ENCODE measurements around the gene LYZ.

Gene LYZ

DNA sequence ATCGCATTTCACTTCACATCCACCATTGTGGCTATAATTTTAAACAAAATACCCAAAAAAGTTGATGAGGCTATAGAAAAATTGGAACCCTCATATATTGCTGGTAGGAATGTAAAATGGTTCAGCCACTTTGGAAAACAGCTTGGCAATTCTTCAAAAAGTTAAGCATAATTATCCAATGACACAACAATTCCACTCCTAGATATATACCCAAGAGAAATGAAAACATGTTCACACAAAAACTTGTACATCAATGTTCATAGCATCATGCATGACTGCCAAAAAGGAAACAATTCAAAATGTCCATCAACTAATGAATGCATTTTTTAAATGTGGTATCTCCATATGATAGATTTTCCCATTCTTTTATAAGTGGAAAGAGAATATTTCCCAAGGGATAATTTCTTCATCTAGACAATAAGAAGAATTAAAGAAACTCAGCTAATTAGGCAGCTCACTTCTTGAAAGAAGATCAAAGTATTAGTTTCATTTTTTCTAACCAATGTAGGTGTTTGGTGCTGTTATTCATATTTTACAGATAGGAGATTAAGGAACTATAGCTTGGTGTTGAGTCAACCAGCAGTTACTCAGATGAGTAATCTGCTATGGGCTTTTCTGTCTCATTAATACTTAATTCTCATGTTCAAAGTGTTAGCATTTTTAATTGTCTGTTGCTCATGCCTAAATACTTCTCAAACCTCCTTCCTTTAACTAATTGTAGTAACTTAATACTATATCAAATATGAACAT is 44.2 kb downstream of the LYZ start:
- Histone ChIP-seq H3K27ac (ENCODE audit: low read length) (no peak overlapping the region), H3K4me3 (ENCODE audit: low read length) (no peak overlapping the region), H3K36me3 (ENCODE audit: insufficient read depth, low read depth, low read length) (peaks cover 47% of the 10 kb centered on the region), H3K27me3 (ENCODE audit: insufficient read depth, low read length) (no peaks in the 10 kb centered on the region), H3K4me1 (ENCODE audit: insufficient read depth, low read length) (no peaks in the 10 kb centered on the region), H3K9me3 (ENCODE audit: insufficient read depth, low read depth, low read length) (no peaks in the 10 kb centered on the region), H3K9ac (ENCODE audit: low read depth, low read length) (no peak overlapping the region)

DNA sequence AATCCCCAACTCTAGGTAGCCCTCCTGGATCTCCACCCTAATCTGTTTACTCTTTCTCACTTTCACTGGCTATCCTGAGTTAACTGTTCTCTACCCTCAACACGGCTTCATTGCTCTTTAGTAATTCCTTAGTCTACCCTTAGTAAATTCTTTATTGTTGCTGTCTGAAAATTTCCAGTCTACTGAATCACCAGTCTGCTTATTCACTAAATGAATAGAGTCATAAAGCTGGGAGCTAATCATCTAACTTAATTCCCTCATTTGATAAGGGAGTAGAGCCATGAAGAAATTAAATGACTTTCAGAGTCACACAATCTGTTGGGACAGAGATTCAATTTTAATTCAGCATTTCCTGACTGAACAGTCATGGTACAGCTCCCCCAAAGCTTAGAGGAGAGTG is 47.9 kb downstream of the LYZ start:
- Histone ChIP-seq H3K36me3 (ENCODE audit: insufficient read depth, low read depth, low read length) (peaks cover 31% of the 10 kb centered on the region), H3K4me1 (ENCODE audit: insufficient read depth, low read length) (no peaks in the 10 kb centered on the region), H3K9me3 (ENCODE audit: insufficient read depth, low read depth, low read length) (no peaks in the 10 kb centered on the region), H3K27ac (ENCODE audit: low read length) (no peak overlapping the region), H3K27me3 (ENCODE audit: insufficient read depth, low read length) (no peaks in the 10 kb centered on the region), H3K4me3 (ENCODE audit: low read length) (no peak overlapping the region), H3K9ac (ENCODE audit: low read depth, low read length) (no peak overlapping the region)

DNA sequence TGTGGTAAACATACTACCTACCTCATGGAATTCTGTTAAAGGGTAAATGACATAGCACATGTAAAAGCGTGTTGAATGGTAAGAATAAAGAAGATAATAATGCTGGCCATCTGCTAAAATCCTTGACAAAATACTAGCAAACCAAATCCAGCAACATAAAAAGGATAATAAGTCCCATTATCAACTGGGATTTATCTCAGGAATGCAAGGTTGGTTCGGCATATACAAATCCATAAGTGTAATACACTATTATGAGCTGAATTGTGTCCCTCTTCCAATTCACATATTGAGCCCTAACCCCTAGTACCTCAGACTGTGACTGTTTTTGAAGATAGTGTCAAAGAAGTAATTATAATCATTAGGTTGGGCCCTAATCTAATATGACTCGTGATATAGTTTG is 48.8 kb downstream of the LYZ start:
- no peaks in the 10 kb centered on the region for H3K27me3 ChIP-seq (ENCODE audit: insufficient read depth, low read length)
- no peaks in the 10 kb centered on the region for H3K4me1 ChIP-seq (ENCODE audit: insufficient read depth, low read length)
- H3K9ac ChIP-seq (ENCODE audit: low read depth, low read length) = no peak overlapping the region
- no peak overlapping the region for H3K27ac ChIP-seq (ENCODE audit: low read length)
- peaks cover 23% of the 10 kb centered on the region for H3K36me3 ChIP-seq (ENCODE audit: insufficient read depth, low read depth, low read length)
- H3K9me3 ChIP-seq (ENCODE audit: insufficient read depth, low read depth, low read length) = no peaks in the 10 kb centered on the region
- no peak overlapping the region for H3K4me3 ChIP-seq (ENCODE audit: low read length)

DNA sequence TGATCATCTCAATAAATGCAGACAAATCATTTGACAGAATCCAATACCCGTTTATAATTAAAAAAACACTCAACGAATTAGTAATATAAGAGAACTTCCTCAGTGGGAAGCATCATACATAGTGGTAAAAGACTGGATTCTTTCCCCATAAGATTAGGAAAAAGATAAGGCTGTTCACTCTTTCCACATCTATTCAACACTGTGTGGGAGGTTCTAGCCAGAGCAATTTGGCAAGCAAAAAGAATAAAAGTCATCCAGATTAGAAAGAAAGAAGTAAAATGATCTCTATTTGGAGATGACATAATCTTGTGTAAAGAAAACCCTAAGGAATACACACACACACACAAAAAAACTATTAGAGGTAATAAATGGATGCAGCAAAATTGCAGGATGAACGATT is 49.8 kb downstream of the LYZ start:
- no peak overlapping the region for H3K4me3 ChIP-seq (ENCODE audit: low read length)
- peaks cover 19% of the 10 kb centered on the region for H3K36me3 ChIP-seq (ENCODE audit: insufficient read depth, low read depth, low read length)
- H3K9ac ChIP-seq (ENCODE audit: low read depth, low read length) = no peak overlapping the region
- H3K27ac ChIP-seq (ENCODE audit: low read length) = no peak overlapping the region
- H3K27me3 ChIP-seq (ENCODE audit: insufficient read depth, low read length) = no peaks in the 10 kb centered on the region
- no peaks in the 10 kb centered on the region for H3K4me1 ChIP-seq (ENCODE audit: insufficient read depth, low read length)
- H3K9me3 ChIP-seq (ENCODE audit: insufficient read depth, low read depth, low read length) = no peaks in the 10 kb centered on the region

DNA sequence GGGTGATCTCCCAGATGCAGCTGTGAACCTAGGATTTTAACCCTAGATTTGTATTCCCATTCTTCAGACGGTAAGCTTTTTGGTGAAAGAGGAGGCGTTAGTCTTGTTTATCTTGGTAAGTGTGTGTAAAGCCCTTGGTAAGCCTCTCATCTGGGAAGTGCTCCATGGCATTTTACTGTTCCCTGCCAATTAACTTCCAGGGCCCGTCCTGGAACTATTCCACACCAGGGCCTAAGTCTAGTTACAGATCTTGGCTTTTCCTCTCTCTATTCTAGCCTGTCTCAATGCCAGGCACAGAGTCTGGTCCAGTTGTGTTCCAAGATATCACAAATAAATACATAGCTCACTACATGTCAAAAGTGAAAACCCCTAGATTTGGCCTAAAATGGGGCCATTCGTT is 53.8 kb downstream of the LYZ start:
- H3K9me3 ChIP-seq (ENCODE audit: insufficient read depth, low read depth, low read length) = no peaks in the 10 kb centered on the region
- no peaks in the 10 kb centered on the region for H3K4me1 ChIP-seq (ENCODE audit: insufficient read depth, low read length)
- H3K9ac ChIP-seq (ENCODE audit: low read depth, low read length) = no peak overlapping the region
- H3K27me3 ChIP-seq (ENCODE audit: insufficient read depth, low read length) = no peaks in the 10 kb centered on the region
- H3K4me3 ChIP-seq (ENCODE audit: low read length) = no peak overlapping the region
- no peak overlapping the region for H3K27ac ChIP-seq (ENCODE audit: low read length)
- H3K36me3 ChIP-seq (ENCODE audit: insufficient read depth, low read depth, low read length) = peaks cover 10% of the 10 kb centered on the region; the same call in 1 of the 2 replicates
